Endodermal cell (in vitro differentiated cells): ENCODE data around the gene TBCD. TPM values are rescaled to one million over a fixed set of nuclear protein-coding genes. Genes with fewer than 3 reads are reported as not detected.

ENCODE experiments used
- DNase-seq: peaks from one replicate; pipeline ENCODE4 v3.0.0-alpha.2; 2017
- H3K27ac ChIP-seq: 2 replicates; pipeline ENCODE4 v1.5.1; 2013; ENCODE audit warnings: mild to moderate bottlenecking, low read depth, low read length, moderate library complexity
- H3K27me3 ChIP-seq: 2 replicates; pipeline ENCODE4 v1.6.1; 2013; ENCODE audit warnings: mild to moderate bottlenecking, low read length, moderate library complexity; ENCODE audit not compliant: insufficient read depth, control insufficient read depth, poor library complexity, severe bottlenecking
- H3K36me3 ChIP-seq: 2 replicates; pipeline ENCODE4 v1.7.0; 2013; ENCODE audit warnings: mild to moderate bottlenecking, low read length, moderate library complexity; ENCODE audit not compliant: control insufficient read depth, insufficient read depth
- H3K4me1 ChIP-seq: one replicate; pipeline ENCODE4 v1.7.0; 2013; ENCODE audit warnings: low read length; ENCODE audit not compliant: control insufficient read depth, insufficient read depth
- H3K4me3 ChIP-seq: 2 replicates; pipeline ENCODE4 v1.5.1; 2013; ENCODE audit warnings: mild to moderate bottlenecking, low read length, moderate library complexity
- H3K9ac ChIP-seq: 2 replicates; pipeline ENCODE4 v1.6.1; 2013; ENCODE audit warnings: mild to moderate bottlenecking, low read length, moderate library complexity; ENCODE audit not compliant: poor library complexity, severe bottlenecking; ENCODE audit errors: extremely low read depth
- H3K9me3 ChIP-seq: 2 replicates; pipeline ENCODE4 v1.6.1; 2013; ENCODE audit warnings: mild to moderate bottlenecking, low read length, moderate library complexity; ENCODE audit not compliant: control insufficient read depth
- H3K27ac Mint-ChIP-seq: 2 replicates; pipeline ENCODE4 v1.8.0; 2020; ENCODE audit warnings: mixed read lengths
- H3K27me3 Mint-ChIP-seq: 2 replicates; pipeline ENCODE4 v1.8.0; 2021; ENCODE audit warnings: mild to moderate bottlenecking, mixed read lengths; ENCODE audit not compliant: insufficient read depth
- H3K36me3 Mint-ChIP-seq: 2 replicates; pipeline ENCODE4 v1.8.0; 2020; ENCODE audit warnings: low read depth, mixed read lengths
- H3K4me1 Mint-ChIP-seq: 2 replicates; pipeline ENCODE4 v1.8.0; 2020; ENCODE audit warnings: mixed read lengths
- H3K4me3 Mint-ChIP-seq: 2 replicates; pipeline ENCODE4 v1.8.0; 2020; ENCODE audit warnings: mild to moderate bottlenecking, moderate library complexity, mixed read lengths
- H3K9me3 Mint-ChIP-seq: 2 replicates; pipeline ENCODE4 v1.8.0; 2020; ENCODE audit warnings: mild to moderate bottlenecking, mixed read lengths
- CTCF ChIP-seq: fragments of 200-600 bp; sonication (generic); conservative IDR thresholded peaks from 2 replicates; pipeline ENCODE4 v1.5.0; 2021; ENCODE audit warnings: antibody characterized with exemption, mild to moderate bottlenecking
- WGBS, 2 experiments: methylation state at CpG; one replicate each; pipeline versions ENCODE4 v1.1.5 to v1.1.7; 2013; ENCODE audit warnings: missing lambda C conversion rate in 2 of 2, mixed read lengths in 1 of 2; ENCODE audit not compliant: insufficient coverage in 1 of 2, insufficient read length in 1 of 2; 5-methylcytosine and 5-hydroxymethylcytosine counted together
- total RNA-seq, 2 donors: library from RNA; stranded (reverse); fragmentation: NEBNext Ultra II Directional in 1 of 2; extraction: Animal tissue kit (Norgen Biotek cat#: 25700) in 1 of 2; gene quantifications; 2 replicates in 1 of 2; 3 replicates in 1 of 2; pipeline ENCODE4 v1.2.1, GENCODE V29; 2021

TBCD gene
- total RNA-seq, 2 donors from 2014 or later: 107 TPM

GRCh38 chr17:82802075-82802780, 50.4 kb downstream of the TBCD start:
- H3K36me3 ChIP-seq: peaks cover 23% of the 10 kb centered on the region
- no peak for TF ChIP-seq CTCF
- Mint-ChIP-seq H3K36me3 (peaks cover 50% of the 10 kb centered on the region), H3K4me3 (no peak overlapping the region), H3K27me3 (no peaks in the 10 kb centered on the region), H3K27ac (peak overlapping the region; percentile 52), H3K4me1 (no peaks in the 10 kb centered on the region), H3K9me3 (peaks cover 31% of the 10 kb centered on the region)
- no peak for DNase-seq
- no peaks in the 10 kb centered on the region for H3K27me3 ChIP-seq
- H3K27ac ChIP-seq: no peak overlapping the region
- WGBS, 2 experiments: 95 to 96% methylated on average over 12 to 17 of the region's 17 CpGs
- H3K9ac ChIP-seq: no peak overlapping the region
- H3K4me3 ChIP-seq: no peak overlapping the region
- no peaks in the 10 kb centered on the region for H3K9me3 ChIP-seq
- no peaks in the 10 kb centered on the region for H3K4me1 ChIP-seq

GRCh38 chr17:82803185-82803584, 51.3 kb downstream of the TBCD start:
- Mint-ChIP-seq H3K27ac (no peak overlapping the region), H3K9me3 (peaks cover 31% of the 10 kb centered on the region), H3K4me1 (no peaks in the 10 kb centered on the region), H3K27me3 (no peaks in the 10 kb centered on the region), H3K36me3 (peaks cover 49% of the 10 kb centered on the region), H3K4me3 (no peak overlapping the region)
- no peak for TF ChIP-seq CTCF
- no peak overlapping the region for H3K27ac ChIP-seq
- H3K4me1 ChIP-seq: no peaks in the 10 kb centered on the region
- H3K36me3 ChIP-seq: peaks cover 31% of the 10 kb centered on the region
- H3K9me3 ChIP-seq: no peaks in the 10 kb centered on the region
- no peaks in the 10 kb centered on the region for H3K27me3 ChIP-seq
- H3K4me3 ChIP-seq: no peak overlapping the region
- 92 to 96% methylated on average over 8 to 9 of the region's 9 CpGs for WGBS, 2 experiments
- no peak for DNase-seq
- H3K9ac ChIP-seq: no peak overlapping the region

- peak overlapping the region; percentile 61 for H3K27ac Mint-ChIP-seq
- 91 to 96% methylated on average over 5 to 15 of the region's 15 CpGs for WGBS, 2 experiments
- Histone ChIP-seq H3K4me1 (no peaks in the 10 kb centered on the region), H3K27ac (no peak overlapping the region), H3K4me3 (no peak overlapping the region), H3K27me3 (no peaks in the 10 kb centered on the region), H3K9me3 (no peaks in the 10 kb centered on the region), H3K9ac (no peak overlapping the region), H3K36me3 (peaks cover 28% of the 10 kb centered on the region)
- no peaks in the 10 kb centered on the region for H3K27me3 Mint-ChIP-seq
- H3K4me1 Mint-ChIP-seq: no peaks in the 10 kb centered on the region
- peaks cover 46% of the 10 kb centered on the region for H3K36me3 Mint-ChIP-seq
- H3K9me3 Mint-ChIP-seq: peaks cover 31% of the 10 kb centered on the region
- TF ChIP-seq CTCF: no peak
- DNase-seq: no peak
- H3K4me3 Mint-ChIP-seq: no peak overlapping the region
Observed at GRCh38 chr17:82803606-82804005, 51.7 kb downstream of the TBCD start.
